Fibroblast of upper back skin (primary cell): ENCODE measurements around the gene DNAAF5.

ENCODE experiments used
- DNase-seq: peaks from one replicate; pipeline ENCODE4 v3.0.0-alpha.2; 2013

DNAAF5 gene

GRCh38 chr7:818031-818699 is 91.7 kb downstream of the DNAAF5 start:
- DNase-seq = peak; percentile 79

- DNase-seq = no peak
Observed at GRCh38 chr7:820341-820740, 93.8 kb downstream of the DNAAF5 start.

- DNase-seq = no peak
Observed at GRCh38 chr7:821688-822087, 95.2 kb downstream of the DNAAF5 start.

GRCh38 chr7:822692-823276 is 96.3 kb downstream of the DNAAF5 start:
- DNase-seq = no peak

- no peak for DNase-seq
Observed at GRCh38 chr7:823649-824048, 97.2 kb downstream of the DNAAF5 start.

GRCh38 chr7:824081-824480 is 97.6 kb downstream of the DNAAF5 start:
- DNase-seq = no peak

DNA sequence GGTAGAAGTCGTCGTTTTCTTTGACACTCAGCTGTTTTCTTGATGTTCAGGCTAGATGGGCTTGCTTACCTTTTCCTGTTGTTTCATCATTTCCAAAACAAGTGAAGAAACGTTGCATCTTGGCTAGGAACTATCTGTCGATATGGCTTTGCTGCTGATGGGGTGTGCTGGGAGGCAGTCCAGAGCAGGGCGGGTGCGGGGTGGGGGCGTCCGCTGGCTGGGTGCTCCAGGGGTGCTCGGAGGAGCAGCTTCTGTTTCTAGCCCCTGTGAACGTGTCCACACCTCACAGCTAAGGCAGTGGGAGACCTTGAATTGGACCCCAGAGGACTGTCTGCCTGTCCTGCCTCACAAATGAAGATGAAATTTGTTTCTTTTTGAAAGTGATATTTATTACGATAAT is 98.2 kb downstream of the DNAAF5 start:
- no peak for DNase-seq

DNA sequence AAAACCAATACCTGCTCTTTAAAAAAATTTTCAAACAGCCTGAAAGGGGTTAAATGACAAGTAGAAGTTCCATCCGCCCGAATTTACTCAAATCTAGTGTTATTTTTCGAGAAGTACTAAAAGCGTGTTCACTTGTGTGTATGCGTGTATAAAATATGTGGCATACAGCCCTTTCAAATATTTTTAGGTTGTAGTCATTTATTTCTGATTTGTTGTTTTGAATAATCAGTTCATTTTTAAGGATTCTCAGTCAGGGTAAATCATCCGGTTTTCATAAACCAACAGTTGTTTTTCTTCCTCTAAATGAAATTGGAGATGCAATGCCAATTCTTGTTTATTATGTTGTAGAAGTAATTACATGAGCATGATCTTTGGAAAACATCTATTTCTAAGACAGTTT is 98.9 kb downstream of the DNAAF5 start:
- peak; percentile 34 for DNase-seq

DNA sequence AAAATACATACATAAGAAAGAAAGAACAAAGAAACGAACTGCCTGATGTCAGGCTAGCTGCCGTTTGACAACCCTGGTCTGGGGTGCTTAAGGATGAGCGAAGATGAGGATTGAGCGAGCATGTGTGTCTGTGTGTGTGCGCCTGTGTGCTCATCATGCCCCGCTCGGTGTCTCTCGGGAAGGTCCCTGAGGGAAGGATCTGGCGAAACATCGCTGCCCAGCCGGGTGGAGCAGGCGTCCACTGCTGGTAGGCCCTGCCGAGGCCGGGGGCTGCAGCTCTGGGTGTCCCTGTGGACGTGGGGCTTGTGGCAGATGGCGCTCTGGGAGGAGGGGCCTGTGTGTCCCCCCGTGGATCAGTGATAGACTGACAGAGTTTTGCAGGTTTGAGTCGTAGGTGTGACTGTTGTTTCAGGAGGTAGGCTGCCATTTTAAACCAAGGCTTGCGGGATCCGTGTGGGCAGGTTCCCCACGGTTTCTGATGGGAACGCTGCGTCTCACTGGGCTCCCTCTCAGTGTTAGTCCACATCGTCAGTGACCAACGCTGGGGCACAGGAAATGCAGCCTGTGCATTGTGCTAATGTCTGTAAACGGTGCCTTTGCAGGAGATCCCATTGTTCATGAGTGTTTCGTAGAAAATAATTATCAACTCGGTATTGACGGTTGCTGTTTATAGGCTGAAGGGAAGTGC is 99.9 kb downstream of the DNAAF5 start:
- no peak for DNase-seq

DNA sequence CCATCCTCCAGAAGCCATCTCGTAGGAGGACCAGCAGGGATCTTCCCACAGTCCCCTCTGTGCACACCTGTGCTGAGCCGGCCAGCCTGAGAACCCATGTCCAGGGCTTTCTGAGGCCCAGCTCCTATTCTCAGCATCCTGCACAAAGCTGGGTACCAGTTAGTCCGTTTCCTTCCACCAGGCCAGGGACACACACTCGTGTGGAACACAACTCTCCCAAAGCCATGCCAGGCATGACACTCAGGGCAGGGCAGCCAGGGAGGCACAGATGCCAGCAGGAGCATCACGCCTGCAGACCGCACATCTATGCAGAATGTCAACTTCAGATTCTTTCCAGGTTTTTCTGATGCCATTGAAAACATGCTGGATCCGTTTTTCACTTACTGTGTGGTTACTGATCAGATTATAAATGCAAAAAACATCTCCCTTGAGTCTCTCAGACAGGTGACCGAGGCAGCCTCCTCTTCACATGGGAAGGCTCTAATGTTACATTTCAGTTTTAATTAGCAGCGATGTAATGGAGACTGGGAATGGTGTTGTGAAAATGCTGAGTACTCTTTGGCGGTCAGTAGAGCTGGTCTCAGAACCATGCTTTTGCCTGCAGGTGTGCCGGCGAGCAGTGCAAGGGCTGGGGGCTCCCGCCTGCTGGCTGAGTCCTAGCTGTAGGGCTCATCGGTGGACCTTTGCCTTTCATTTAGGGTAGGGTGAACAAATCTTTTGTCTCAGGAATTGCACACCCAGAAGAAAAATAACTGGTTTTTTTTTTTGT is 102.5 kb downstream of the DNAAF5 start:
- DNase-seq = no peak

GRCh38 chr7:830069-830468 is 103.6 kb downstream of the DNAAF5 start:
- no peak for DNase-seq

DNA sequence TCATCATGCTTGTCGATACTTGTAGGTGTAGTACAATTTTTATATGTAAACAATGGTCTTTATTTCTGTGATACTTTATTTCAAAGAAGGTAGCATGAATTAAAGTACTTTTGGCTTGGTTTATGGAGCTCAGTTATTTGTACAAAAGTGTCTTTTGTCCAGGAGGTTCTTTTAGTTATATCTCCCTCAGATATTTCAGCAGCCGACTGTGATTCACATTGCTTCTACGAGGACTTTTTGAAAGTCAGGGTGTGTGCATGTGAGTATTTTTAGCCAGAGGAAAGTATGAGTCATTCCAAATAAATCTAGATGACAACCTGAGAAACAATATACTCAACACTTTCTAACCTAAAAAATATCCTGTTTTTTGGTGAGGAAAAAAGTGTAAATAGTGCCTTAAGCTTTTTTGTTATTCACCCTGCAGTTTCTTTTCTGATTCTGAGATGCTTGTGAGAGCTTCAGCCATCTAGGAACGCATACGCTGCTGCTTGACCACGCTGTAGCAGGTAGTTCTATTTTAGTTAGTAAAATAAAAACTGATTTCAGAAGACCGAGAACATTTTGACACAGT is 105.2 kb downstream of the DNAAF5 start:
- DNase-seq = peak; percentile 89

DNA sequence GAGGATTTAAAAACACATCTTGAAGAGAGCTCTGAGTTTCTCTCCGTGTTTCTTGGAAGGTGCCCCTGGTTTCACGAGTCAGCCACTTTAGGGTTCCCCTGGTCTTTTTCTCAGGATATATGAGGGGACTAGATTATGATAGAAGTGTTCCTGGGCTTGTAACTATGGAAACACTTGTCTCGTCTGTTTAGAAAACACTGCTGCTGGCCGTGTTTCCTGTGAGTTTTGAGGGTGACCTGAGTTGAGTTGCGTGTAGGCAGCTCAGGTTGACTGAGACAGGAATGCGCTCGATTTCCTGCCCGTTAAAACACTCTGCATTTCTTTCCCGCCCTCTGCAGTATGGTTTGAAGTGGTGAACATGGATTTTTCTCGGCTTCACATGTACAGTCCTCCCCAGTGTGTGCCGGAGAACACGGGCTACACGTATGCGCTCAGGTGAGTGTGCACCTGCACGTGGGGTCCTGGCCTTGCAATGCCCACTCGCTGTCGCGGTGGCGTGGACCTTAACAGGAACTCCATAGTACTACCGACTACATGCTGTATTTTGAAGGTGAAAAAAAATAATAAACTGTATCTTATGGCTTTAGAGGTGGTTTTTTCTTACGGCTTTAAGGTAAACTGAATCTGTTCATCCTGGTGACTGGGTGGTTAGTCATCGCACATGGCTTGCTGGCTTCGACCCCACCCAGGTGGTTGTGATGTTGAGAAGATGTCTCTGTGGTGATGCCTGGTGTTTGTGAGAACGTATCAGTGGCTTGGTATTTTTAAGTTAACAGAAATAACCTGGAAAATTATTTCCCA is 105.9 kb downstream of the DNAAF5 start, which contains the start of gene SUN1:
TSS of gene SUN1 (plus strand) at position 310 of the 801 bp plus-strand sequence. CDS start at position 359, 49 bp downstream.
- peak; percentile 43 for DNase-seq

GRCh38 chr7:832968-833424 is 106.5 kb downstream of the DNAAF5 start:
- DNase-seq = no peak

- DNase-seq = no peak
Observed at GRCh38 chr7:833601-834258, 107.2 kb downstream of the DNAAF5 start.

DNA sequence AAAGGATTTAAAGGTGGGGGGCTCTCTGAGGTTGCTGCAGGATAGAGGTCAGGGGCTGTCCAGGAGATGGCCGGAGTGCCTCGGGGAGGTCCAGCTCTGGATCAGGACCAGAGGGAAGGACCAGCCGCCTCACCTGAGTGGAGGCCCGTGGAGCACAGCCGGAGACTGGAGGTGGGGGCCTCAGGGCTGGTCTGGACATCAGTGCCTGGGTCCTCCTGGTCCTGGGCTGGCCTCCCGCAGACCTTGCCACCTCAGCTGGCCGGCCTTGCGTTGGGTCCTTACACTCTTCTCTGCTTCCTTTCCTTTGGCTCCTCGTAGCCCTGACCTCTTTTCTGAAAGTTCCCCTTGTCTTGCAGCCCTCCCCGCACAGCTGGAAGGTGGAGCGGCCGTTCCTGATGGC is 107.8 kb downstream of the DNAAF5 start:
- DNase-seq = no peak

GRCh38 chr7:835021-835420 is 108.5 kb downstream of the DNAAF5 start:
- DNase-seq = no peak

GRCh38 chr7:835485-836401 is 109.2 kb downstream of the DNAAF5 start:
- DNase-seq = no peak
